OCI-LY7 (cell line): ENCODE results near the gene PIGN.

Experiments used
- CTCF ChIP-seq: fragments of 200-600 bp; sonication (generic); conservative IDR thresholded peaks from 2 replicates; pipeline ENCODE4 v1.5.1; 2014; ENCODE audit warnings: mild to moderate bottlenecking, antibody characterized with exemption, low read length, moderate library complexity, mixed read lengths
- EZH2phosphoT487 ChIP-seq: fragments of 200-600 bp; sonication (generic); IDR thresholded peaks from 2 replicates; pipeline ENCODE4 v1.6.1; 2018; ENCODE audit warnings: low read depth, borderline replicate concordance, mild to moderate bottlenecking, mixed run types, antibody characterized with exemption, low read length, moderate library complexity, mixed read lengths

DNA sequence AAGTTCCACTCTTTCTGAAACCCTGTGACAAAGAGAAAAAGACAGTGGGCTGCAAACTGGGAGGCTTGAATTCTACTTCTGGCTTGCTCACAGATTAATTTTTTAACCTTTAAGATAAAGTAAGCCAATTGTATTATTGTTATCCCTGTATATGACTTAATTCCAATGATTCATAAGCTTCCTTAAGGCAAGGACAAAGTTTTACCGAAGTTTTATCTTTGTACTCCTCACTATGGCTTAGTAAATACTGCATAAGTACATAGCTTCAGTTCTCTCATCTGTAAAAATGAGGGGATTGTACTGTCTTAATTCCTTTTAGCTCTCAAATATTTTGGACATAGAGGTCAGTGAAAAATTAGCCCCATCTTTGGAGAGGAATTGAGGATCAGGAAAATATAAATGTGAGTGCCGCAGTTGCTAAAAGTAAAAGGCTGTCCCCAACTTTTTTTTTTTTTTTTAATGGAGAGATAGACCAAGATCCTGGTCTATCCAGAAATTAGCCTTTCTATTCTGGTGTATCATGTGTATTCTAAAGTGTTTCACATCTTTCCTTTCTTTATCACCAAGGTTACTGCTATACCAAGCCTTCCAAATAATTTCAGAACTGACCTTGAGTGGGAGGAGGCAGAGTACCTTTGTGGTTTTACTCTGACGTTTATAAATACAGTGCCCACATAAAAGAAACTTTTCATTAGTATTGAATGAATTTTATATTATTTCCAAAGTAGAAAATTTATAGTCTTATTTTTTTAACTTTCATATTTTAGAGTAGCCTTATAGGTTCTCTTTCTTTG, 13.5 kb upstream of the PIGN start:
- TF ChIP-seq CTCF: no peak
- no peak for TF ChIP-seq EZH2phosphoT487
